ENCODE results near the gene MBLAC1.

The MBLAC1 gene

DNA sequence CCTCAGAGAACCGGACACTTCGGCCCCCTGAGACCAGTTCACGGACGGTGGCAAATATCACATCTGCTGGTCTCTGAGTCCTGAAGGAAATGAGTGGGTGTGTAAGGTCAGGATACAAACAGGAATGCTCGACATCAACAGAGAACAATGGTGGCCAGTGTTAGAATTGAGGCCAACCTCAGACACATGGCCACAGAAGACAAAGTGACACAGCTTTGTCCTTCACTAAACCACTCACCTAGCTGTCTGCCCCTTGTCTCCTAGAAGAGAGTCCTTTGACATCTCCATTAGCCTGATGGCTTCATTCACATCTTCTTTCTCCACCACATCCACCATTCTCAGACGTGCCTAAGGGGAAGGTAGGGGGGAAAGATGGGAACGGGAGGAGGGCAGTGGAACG lies 33.7 kb upstream of the MBLAC1 start:
- TF ChIP-seq, protein P1, sequence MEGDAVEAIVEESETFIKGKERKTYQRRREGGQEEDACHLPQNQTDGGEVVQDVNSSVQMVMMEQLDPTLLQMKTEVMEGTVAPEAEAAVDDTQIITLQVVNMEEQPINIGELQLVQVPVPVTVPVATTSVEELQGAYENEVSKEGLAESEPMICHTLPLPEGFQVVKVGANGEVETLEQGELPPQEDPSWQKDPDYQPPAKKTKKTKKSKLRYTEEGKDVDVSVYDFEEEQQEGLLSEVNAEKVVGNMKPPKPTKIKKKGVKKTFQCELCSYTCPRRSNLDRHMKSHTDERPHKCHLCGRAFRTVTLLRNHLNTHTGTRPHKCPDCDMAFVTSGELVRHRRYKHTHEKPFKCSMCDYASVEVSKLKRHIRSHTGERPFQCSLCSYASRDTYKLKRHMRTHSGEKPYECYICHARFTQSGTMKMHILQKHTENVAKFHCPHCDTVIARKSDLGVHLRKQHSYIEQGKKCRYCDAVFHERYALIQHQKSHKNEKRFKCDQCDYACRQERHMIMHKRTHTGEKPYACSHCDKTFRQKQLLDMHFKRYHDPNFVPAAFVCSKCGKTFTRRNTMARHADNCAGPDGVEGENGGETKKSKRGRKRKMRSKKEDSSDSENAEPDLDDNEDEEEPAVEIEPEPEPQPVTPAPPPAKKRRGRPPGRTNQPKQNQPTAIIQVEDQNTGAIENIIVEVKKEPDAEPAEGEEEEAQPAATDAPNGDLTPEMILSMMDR (IDR thresholded peaks at IDR 0.05): no peak

DNA sequence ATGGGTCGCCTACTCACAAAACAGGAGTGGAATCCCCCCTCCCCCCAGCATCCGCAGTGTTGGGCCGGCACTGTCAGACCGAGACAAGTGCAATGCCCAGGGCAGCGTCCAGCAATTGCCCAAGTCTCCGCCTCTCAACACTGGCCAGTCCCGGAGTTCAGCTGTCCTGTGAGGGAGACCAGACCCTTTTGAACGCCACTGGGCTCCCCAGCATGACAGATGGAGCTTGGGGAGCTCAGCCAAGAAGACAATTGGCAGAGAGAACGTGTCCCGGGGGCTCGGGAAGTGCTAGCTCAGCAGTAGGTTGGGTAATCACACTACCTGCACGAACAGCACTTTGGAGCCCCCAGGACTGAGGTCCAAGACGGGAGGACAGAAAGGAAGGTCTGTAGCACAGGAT lies 33.3 kb upstream of the MBLAC1 start:
- TF ChIP-seq, protein P1 (IDR thresholded peaks at IDR 0.05): no peak

DNA sequence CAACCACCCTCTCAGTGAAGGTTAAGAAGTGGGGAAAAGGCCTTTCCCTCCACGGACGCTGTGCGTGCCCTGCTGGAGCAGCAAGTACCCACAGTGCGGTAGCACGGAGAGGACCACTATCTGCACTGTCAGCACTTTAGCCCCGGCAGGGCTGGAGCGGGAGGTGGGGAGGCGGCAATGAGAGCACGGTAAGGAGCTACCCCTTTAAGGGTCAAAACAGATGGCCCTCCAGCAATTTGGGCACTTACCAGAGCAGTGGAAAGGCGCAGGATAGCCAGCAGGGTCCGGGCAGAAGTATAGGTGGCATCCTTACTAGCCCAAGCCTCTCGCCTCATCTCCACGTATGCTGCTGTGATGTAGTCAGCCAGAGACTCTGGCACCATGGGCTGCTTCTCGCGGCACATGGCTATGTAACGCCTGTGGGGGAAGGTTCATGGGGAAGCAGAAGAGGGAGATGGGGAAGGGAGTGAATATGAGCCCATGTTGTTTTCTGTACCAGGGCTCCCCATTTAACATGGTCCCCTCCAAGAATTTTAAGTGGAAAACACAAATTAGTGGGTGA lies 32.8 kb upstream of the MBLAC1 start:
- TF ChIP-seq, protein P1 (IDR thresholded peaks at IDR 0.05): no peak

DNA sequence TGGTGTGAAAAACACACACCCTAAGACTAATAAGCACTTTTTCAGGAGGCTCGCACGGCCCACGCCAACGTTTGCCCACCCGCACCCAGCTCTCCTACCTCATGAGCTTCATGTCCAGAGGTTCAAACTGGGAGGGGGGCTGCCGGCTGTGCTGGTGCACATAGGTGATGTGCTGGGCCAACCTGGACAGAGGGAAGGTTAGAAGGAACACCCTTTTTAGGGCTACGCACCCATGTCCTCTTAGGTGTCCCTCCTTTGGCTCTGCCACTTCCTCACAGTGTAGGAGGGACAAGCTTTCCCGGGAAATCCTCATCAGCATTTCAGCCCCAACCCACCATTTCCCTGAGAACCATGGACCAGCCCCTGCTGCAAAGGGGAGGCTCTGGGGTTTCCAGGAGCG lies 31.5 kb upstream of the MBLAC1 start:
- TF ChIP-seq, protein P1 (IDR thresholded peaks at IDR 0.05): no peak

DNA sequence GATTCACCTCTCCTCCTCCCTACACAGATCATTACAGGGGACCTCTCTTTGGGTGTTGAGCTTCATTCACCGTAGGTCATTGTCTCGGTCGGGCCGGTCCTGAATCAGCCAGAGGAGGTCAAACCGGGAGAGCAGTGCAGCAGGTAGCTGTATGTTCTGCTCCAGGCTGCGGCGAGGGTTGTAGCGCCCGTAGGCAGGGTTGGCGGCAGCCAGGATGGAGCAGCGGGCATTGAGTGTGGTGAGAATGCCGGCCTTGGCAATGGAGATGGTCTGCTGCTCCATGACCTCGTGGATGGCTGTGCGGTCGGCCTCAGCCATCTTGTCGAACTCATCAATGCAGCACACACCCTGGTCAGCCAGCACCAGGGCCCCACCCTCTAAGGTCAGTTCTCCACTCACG lies 31.1 kb upstream of the MBLAC1 start:
- TF ChIP-seq, protein P1 (IDR thresholded peaks at IDR 0.05): no peak

DNA sequence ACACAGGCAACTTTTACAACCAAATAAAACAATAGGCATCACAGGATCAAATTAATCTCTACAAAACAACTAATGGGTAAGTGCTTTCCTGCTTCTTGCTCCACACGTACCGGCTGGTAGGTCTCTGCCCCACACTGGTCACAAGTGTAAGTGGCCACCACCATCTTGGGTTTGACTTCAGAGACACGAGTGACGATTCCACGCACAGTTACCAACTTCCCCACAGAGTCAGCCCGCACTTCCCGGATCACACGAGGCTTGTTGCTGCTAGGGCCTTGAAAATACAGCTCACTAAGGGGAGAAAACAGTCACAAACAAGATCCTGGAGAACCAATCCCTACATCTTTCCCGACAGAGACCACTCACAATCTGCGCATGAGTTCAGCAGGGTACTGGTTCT lies 27.9 kb upstream of the MBLAC1 start:
- TF ChIP-seq, protein P1 (IDR thresholded peaks at IDR 0.05): no peak

DNA sequence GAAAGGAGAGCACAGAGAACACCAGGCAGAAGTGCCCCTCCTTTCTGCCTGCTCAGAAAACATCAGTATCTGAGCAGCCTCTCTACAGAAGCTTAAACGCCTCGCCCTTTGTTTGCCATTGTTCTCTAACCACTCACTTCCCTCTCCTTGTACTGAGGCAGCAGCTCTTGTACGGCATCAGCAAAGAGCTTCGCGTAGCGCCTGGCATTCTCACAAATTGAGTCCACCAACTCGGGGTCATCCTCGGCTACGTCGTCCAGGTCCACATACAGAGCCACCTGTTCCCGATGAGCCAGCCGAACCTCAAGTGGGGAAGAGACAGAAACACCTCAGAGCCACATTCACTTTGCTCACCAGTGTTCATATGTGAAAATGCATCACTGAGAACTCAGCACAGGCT lies 27.3 kb upstream of the MBLAC1 start:
- TF ChIP-seq, protein P1 (IDR thresholded peaks at IDR 0.05): no peak

DNA sequence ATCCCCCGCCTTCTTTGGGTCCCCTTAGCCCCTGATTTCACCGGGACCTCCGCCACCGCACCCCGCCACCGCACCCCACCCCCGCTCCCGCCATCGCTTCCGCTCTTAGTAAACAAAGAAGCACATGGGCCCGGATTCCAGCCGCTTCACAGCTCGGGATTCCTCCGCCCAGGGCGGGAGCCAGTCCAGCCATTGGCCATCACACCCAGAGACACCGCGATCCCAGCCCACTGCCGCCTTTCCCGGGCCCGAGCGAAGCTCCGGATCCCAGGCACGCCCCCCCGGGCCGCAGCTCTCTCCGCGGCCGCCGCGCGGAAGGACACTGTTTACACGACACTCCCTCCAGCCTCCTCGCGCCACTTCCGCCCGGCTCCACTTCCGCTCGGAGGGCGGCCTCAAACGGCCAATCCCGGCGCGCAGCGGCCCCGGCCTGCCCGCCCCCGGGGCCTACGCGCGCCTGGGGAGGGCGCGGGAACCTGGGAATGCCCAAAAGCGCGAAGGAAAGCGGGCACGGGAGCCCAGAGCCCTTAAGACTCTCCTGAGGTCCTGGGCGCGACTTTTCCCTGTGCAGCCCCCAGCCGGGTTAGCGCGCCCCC lies 26.2 kb upstream of the MBLAC1 start:
- TF ChIP-seq, protein P1 (IDR thresholded peaks at IDR 0.05): no peak

Measured in LNCAP (cell line).